Large intestine (tissue), 3 donors: ENCODE measurements around the gene VSTM1. TPM values are rescaled to one million over a fixed set of nuclear protein-coding genes. Genes with fewer than 3 reads are reported as not detected.

Experiments used
- DNase-seq, 2 donors: peaks; one replicate each; pipeline versions ENCODE4 v3.0.0 to v3.0.0-alpha.2; 2013
- H3K27ac ChIP-seq: one replicate; pipeline ENCODE4 v1.5.1; 2013; ENCODE audit warnings: low read length
- H3K27me3 ChIP-seq: 2 replicates; pipeline ENCODE4 v1.6.1; 2013; ENCODE audit warnings: low read length; ENCODE audit not compliant: control insufficient read depth, insufficient read depth
- H3K36me3 ChIP-seq: 2 replicates; pipeline ENCODE4 v1.6.1; 2013; ENCODE audit warnings: low read length; ENCODE audit not compliant: control insufficient read depth, insufficient read depth
- H3K4me1 ChIP-seq: one replicate; pipeline ENCODE4 v1.6.1; 2013; ENCODE audit warnings: low read length; ENCODE audit not compliant: control insufficient read depth, insufficient read depth
- H3K4me3 ChIP-seq: one replicate; pipeline ENCODE4 v1.5.1; 2013; ENCODE audit warnings: low read length
- H3K9me3 ChIP-seq: one replicate; pipeline ENCODE4 v1.6.1; 2013; ENCODE audit warnings: mild to moderate bottlenecking, low read depth, low read length, moderate library complexity; ENCODE audit not compliant: control insufficient read depth
- WGBS: methylation state at CpG from one replicate; pipeline ENCODE4 v1.1.5; 2013; ENCODE audit warnings: low lambda C conversion rate; ENCODE audit not compliant: insufficient coverage; 5-methylcytosine and 5-hydroxymethylcytosine counted together
- polyA plus RNA-seq: library from polyadenylated mRNA; unstranded; fragments of 120-200 nt; gene quantifications from one replicate; pipeline ENCODE4 v1.2.1, GENCODE V29; 2013

Gene VSTM1
- polyA plus RNA-seq, 1 donor: not detected

DNA sequence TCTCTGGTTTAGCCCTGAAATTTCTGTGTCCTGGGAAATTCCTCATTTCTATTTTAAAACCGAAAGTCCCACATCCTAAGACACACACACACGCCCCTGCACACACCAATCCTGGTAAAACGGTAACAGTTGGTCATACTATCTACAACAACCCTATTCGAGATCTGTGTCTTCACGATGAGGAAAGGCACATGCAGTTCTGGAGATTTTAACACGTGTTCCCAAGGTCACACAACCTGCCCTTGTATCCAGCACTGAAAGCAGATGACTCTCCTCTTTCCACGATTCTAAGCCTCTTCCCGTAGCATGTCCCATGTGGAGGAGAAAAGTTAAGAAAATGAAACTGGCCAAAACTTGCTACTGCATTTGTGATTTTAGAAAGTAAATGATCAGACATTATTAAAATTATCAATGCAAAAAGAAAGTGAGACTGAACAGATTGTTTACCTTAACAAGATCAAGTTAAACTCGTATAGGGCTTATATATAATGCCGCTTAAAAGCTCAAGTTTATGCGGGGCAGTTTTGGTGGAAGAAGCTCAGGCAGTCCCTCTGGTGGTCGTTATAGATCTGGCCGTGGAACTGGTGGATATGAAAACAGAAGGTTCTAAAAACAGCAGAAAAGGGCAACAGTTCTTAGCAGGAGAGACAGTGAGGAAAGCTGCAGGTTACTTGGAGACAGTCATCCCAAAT lies 32.7 kb downstream of the VSTM1 start:
- WGBS: no CpG with 5 or more reads among the region's 13 CpGs

DNA sequence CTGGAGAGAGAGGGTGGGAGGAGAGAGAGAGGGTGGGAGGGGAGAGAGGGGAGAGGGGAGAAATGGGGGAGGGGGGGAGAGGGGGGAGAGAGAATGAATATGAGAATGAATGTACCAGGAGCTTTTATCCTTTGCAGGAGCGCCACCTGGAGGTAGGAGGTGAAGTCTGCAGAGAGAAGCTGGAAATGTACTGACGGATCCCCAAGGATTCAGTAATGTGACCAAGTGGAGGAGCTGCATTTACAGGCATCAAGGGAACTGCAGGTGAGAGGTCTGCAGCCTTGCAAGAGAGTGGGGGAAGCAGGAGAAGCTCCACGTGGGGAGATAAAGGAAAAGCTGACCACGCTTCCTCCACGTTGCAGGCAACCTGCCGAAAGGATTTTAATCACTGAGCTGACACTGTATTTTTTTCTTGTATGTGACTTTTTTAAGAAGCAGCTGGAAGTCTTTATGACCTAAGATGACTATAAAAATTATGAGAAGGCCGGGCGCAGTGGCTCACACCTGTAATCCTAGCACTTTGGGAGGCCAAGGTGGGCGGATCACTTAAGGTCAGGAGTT lies 33.7 kb downstream of the VSTM1 start:
- DNase-seq: peak; percentile 8 to 11
- no peak overlapping the region for H3K4me3 ChIP-seq
- 0% methylated on average over 1 of the region's 9 CpGs for WGBS

More for the DNA sequence above, 32.7 kb downstream of the VSTM1 start:
- Histone ChIP-seq H3K27ac (no peak overlapping the region), H3K27me3 (no peaks in the 10 kb centered on the region), H3K4me1 (no peaks in the 10 kb centered on the region), H3K9me3 (no peaks in the 10 kb centered on the region), H3K36me3 (no peaks in the 10 kb centered on the region), H3K4me3 (no peak overlapping the region)
- DNase-seq: no peak

DNA sequence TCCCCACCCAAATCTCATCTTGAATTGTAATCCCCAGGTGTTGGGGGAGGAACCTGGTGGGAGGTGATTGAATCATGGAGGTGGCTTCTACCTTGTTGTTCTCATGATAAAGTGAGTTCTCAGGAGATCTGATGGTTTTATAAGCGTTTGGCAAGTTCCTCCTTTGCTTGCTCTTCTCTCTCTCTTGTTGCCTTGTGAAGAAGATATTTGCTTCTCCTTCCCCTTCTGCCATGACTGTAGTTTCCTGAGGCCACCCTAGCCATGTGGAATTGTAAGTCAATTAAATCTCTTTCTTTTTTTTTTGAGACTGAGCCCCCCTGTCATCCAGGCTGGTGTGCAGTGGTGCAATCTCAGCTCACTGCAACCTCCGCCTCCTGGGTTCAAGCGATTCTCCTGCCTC lies 34.4 kb downstream of the VSTM1 start:
- DNase-seq: no peak
- Histone ChIP-seq H3K36me3 (no peaks in the 10 kb centered on the region), H3K27ac (no peak overlapping the region), H3K27me3 (no peaks in the 10 kb centered on the region), H3K4me3 (no peak overlapping the region), H3K4me1 (no peaks in the 10 kb centered on the region), H3K9me3 (no peaks in the 10 kb centered on the region)
- 33% methylated on average over 1 of the region's 3 CpGs for WGBS

More for the DNA sequence above, 33.7 kb downstream of the VSTM1 start:
- Histone ChIP-seq H3K27me3 (no peaks in the 10 kb centered on the region), H3K36me3 (no peaks in the 10 kb centered on the region), H3K9me3 (no peaks in the 10 kb centered on the region), H3K4me1 (no peaks in the 10 kb centered on the region), H3K27ac (no peak overlapping the region)

- no peak for DNase-seq
- peaks cover 3% of the 10 kb centered on the region for H3K27me3 ChIP-seq
- H3K4me3 ChIP-seq: no peak overlapping the region
- H3K4me1 ChIP-seq: no peaks in the 10 kb centered on the region
- H3K36me3 ChIP-seq: no peaks in the 10 kb centered on the region
- WGBS: no CpG with 5 or more reads among the region's 7 CpGs
- H3K9me3 ChIP-seq: no peaks in the 10 kb centered on the region
- H3K27ac ChIP-seq: no peak overlapping the region
Observed at GRCh38 chr19:54026656-54027055, 37.0 kb downstream of the VSTM1 start.

- DNase-seq: no peak
- Histone ChIP-seq H3K4me1 (no peaks in the 10 kb centered on the region), H3K27ac (no peak overlapping the region), H3K9me3 (no peaks in the 10 kb centered on the region), H3K36me3 (no peaks in the 10 kb centered on the region), H3K27me3 (peaks cover 3% of the 10 kb centered on the region), H3K4me3 (no peak overlapping the region)
- WGBS: no CpG with 5 or more reads among the region's 9 CpGs
Observed at GRCh38 chr19:54024660-54025059, 39.0 kb downstream of the VSTM1 start.

DNA sequence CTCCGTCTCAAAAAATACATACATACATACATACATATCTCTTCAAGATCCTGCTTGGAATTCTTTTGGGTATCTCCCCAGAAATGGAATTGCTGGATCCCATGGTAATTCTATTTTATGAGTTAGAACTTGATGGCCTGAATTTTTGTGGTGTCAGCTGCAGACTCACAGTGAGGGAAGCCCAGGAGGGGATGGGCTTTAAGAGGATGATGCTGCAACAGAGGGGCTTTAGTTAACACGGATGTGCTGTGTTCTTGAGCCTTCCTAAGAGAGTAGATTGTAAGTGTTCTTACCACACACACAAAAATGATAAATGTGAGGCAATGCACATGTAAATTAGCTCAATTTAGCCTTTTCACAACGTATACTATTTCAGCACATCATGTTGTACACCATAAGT lies 40.5 kb downstream of the VSTM1 start:
- H3K27ac ChIP-seq: no peak overlapping the region
- no peak overlapping the region for H3K4me3 ChIP-seq
- H3K4me1 ChIP-seq: no peaks in the 10 kb centered on the region
- H3K9me3 ChIP-seq: no peaks in the 10 kb centered on the region
- peaks cover 3% of the 10 kb centered on the region for H3K27me3 ChIP-seq
- 33% methylated on average over 1 of the region's 3 CpGs for WGBS
- no peak for DNase-seq
- no peaks in the 10 kb centered on the region for H3K36me3 ChIP-seq

DNA sequence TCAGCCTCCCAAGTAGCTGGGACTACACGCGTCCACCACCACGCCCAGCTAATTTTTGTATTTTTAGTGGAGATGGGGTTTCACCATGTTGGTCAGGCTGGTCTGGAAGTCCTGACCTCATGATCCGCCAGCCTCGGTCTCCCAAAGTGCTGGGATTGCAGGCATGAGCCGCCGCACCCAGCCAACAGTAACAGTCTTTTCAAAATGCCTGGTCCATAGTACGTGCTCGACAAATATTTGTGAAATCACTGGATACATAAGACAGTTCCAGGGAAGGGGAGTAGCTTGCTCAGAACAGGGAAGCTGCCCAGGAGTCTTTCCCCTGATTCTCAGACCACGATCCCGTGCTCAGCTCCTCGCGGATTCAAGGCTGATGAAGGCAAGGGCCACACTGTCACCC lies 41.8 kb downstream of the VSTM1 start:
- DNase-seq: no peak
- no peak overlapping the region for H3K4me3 ChIP-seq
- H3K27me3 ChIP-seq: peaks cover 3% of the 10 kb centered on the region
- no peaks in the 10 kb centered on the region for H3K36me3 ChIP-seq
- peaks cover 3% of the 10 kb centered on the region for H3K9me3 ChIP-seq
- H3K4me1 ChIP-seq: no peaks in the 10 kb centered on the region
- WGBS: no CpG with 5 or more reads among the region's 13 CpGs
- no peak overlapping the region for H3K27ac ChIP-seq

GRCh38 chr19:54021363-54021762 lies 42.3 kb downstream of the VSTM1 start:
- Histone ChIP-seq H3K4me1 (no peaks in the 10 kb centered on the region), H3K36me3 (no peaks in the 10 kb centered on the region), H3K27me3 (peaks cover 3% of the 10 kb centered on the region), H3K27ac (no peak overlapping the region), H3K4me3 (no peak overlapping the region), H3K9me3 (peaks cover 3% of the 10 kb centered on the region)
- no peak for DNase-seq
- WGBS: no CpG with 5 or more reads among the region's 8 CpGs

DNA sequence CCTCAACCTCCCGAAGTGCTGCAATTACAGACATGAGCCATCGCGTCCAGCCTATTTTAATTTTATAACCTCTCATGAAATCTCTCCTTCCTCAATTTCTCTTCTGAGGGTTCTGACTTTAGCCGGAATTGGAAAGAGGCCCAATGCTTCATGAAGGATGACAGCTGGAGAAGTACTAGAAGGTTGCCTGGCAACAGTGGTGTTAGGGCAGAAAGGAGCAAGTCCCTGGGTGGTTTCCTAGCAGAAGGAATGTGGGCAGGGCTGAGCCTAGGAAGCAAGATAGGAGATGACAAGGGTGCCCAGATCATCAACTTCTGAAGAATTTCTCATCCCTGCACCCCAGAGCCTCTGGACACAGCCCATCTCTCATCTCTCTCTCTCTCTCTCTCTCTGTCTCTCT lies 46.4 kb downstream of the VSTM1 start:
- Histone ChIP-seq H3K9me3 (peaks cover 3% of the 10 kb centered on the region), H3K27ac (no peak overlapping the region), H3K27me3 (no peaks in the 10 kb centered on the region), H3K4me3 (no peak overlapping the region), H3K4me1 (no peaks in the 10 kb centered on the region), H3K36me3 (no peaks in the 10 kb centered on the region)
- DNase-seq: no peak
- WGBS: 100% methylated on average over 1 of the region's 4 CpGs

DNA sequence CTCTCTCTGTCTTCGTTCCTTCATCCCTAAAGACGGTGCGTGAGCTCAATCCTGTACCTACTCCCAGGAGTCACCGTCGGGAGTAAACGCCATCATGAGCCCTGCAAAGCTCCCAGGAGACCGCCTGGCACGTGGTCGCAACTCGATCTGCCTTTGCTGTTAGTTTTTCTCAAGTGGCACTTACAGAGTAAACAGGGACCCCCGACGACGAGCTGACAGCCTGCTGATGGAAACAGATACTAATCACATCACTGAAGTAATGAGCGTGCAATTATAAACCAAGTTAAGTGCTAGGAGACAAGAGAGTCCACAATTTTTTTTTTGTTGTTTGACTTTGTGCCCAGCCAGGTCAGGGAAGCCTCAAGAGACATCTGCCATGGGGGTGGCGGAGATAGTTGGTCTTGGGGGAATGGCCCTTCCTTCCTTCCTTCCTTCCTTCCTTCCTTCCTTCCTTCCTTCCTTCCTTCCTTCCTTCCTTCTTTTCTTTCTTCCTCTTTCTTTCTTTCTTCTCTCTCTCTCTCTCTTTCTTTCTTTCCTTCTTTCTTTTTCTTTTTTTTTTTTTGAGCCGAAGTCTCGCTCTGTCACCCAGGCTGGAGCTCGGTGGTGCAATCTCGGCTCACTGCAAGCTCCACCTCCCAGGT lies 48.7 kb downstream of the VSTM1 start:
- WGBS: 60% methylated on average over 1 of the region's 19 CpGs
- H3K27me3 ChIP-seq: peaks cover 4% of the 10 kb centered on the region
- H3K27ac ChIP-seq: no peak overlapping the region
- peaks cover 3% of the 10 kb centered on the region for H3K9me3 ChIP-seq
- no peak for DNase-seq
- no peaks in the 10 kb centered on the region for H3K4me1 ChIP-seq
- no peak overlapping the region for H3K4me3 ChIP-seq
- H3K36me3 ChIP-seq: no peaks in the 10 kb centered on the region
